Fibroblast of skin of abdomen (primary cell): ENCODE results near the gene UBXN7.
"Not testable (repeated sequence)": the region's sequence is repeated elsewhere in the genome, so short reads cannot be mapped to it uniquely, and the experiment has no call there.

Source experiments
- DNase-seq: peaks from one replicate; pipeline ENCODE4 v3.0.0-alpha.2; 2013

The UBXN7 gene

DNA sequence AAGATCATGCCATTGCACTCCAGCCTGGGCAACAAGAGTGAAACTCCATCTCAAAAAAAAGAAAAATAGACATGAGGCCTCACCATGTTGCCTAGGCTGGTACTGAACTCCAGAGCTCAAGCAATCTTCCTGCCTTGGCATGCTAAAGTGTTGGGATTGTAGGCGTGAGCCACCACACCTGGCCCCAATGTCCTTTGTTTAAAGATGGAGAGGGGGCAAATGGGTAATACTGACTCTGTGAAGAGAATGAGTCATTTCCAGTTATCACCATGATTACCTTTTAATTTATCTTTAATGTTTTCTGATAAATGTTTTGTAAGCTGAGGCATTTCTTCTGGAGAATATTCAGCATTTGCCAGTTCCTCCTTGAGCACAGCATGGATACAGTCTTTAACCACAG is 116.4 kb downstream of the UBXN7 start:
- DNase-seq, result no peak

DNA sequence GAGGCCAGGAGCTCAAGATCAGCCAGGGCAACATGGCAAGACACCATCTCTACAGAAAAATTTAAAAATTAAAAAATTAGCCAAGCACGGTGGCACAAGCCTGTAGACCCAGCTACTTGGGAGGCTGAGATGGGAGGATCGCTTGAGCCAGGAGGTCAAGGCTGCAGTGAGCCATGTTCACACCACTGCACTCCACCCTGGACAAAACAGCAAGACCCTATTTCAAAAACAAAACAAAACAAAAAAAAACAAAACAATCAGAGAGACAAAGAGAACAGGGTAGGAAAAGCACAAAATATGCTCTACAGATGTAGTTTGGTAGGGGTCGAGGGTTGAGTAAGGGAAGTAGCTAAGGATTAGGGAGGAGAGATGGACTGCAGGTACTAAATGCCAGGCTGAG is 117.6 kb downstream of the UBXN7 start:
- no peak for DNase-seq

DNA sequence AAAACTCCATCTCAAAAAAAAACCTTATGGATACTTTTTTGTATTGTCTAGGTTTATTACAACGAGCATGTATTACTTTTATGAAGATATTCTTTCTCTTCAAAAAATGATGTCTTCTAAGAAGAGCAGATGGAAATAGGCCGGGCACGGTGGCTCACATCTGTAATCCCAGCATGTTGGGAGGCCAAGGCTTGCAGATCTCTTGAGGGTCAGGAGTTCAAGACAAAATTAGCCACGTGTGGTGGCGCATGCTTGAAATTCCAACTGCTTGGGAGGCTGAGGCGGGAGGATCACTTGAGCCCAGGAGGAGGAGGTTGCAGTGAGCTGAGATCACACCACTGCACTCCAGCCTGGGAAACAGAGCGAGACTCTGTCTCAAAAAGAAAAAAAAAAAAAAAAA is 118.1 kb downstream of the UBXN7 start:
- not testable (repeated sequence) for DNase-seq

DNA sequence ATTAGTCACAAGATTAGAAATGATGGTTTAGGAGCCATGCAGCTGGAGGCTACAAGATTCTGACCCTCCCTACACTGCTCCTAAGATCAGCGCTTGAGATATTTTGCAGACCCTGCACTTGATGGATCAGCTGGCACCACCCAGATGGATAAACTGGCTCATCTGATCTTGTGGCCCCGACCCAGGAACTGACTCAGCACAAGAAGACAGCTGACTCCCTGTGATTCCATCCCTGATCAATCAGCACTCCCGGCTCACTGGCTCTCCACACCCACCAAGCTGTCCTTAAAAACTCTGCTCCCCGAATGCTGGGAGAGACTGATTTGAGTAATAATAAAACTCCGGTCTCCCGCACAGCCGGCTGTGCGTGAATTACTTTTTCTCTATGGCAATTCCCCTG is 129.3 kb downstream of the UBXN7 start:
- DNase-seq, result not testable (repeated sequence)

DNA sequence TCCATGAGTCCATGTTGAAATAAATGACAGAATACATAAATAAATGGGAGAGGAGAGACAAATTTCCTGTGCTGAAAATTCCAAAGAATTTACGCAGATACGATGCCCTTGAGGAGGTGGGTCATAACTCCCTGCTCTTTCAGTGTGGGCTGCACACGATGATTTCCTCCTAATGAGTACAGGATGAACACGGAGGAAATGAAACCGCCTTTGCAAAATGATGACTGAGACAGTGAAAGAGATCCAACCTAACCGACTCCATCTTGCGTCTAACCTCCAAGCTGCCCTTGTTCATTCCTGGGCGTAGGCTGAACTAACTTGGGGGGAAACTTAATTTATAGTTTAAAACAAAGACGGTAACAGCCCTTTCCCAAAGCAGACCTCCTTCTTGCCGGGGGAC is 129.7 kb downstream of the UBXN7 start:
- DNase-seq, result not testable (repeated sequence)

DNA sequence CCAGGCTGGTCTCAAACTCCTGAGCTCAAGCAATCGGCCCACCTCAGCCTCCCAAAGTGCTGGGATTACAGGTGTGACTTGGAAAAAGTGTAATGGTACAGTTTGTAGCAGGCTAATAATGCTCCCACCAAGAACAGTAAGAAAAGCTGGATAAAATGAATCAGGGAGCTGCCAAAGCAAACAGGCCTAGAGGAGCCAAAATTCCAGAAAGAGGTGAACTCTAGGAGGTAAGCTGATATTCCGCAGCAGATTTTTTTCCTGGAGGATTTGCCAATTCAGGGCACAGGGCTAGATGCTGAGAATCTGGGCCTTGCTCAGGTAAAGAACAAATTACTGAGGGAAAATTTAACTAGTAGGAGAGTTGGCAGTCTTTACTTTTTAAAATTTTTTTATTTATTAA is 133.7 kb downstream of the UBXN7 start:
- DNase-seq, result no peak
